OCI-LY3 (cell line): ENCODE data around the gene VIPR2.
"Not testable (repeated sequence)": the region's sequence is repeated elsewhere in the genome, so short reads cannot be mapped to it uniquely, and the experiment has no call there.

Source experiments
- H2AFZ ChIP-seq: fragments of 200-600, 300-600 bp; shearing (Covaris generic); 2 replicates; pipeline ENCODE4 v1.6.0; 2014; ENCODE audit warnings: antibody characterized with exemption, low read depth, low read length
- H3K27ac ChIP-seq: fragments of 200-600, 300-600 bp; sonication (generic); 2 replicates; pipeline ENCODE4 v1.5.1; 2014; ENCODE audit warnings: mild to moderate bottlenecking, low read length, moderate library complexity, mixed read lengths
- H3K27me3 ChIP-seq: fragments of 200-600, 300-600 bp; sonication (generic); 2 replicates; pipeline ENCODE4 v1.6.1; 2014; ENCODE audit warnings: low read depth, low read length, mixed read lengths
- H3K36me3 ChIP-seq: fragments of 200-600, 300-600 bp; sonication (generic); replicated peaks from 2 replicates; pipeline ENCODE3; 2014; ENCODE audit warnings: low read depth, low read length, mixed read lengths
- H3K4me1 ChIP-seq: fragments of 300-600, 200-600 bp; sonication (generic); 2 replicates; pipeline ENCODE4 v1.6.1; 2014; ENCODE audit warnings: low read length, mixed read lengths
- H3K4me2 ChIP-seq: fragments of 200-600, 300-600 bp; sonication (generic); 2 replicates; pipeline ENCODE4 v1.6.1; 2014; ENCODE audit warnings: low read length, mixed read lengths
- H3K4me3 ChIP-seq: fragments of 300-600, 200-600 bp; sonication (generic); 2 replicates; pipeline ENCODE4 v1.5.1; 2014; ENCODE audit warnings: antibody characterized with exemption, mild to moderate bottlenecking, low read length, moderate library complexity
- H3K79me2 ChIP-seq: fragments of 300-600, 200-600 bp; shearing (Covaris generic); 2 replicates; pipeline ENCODE4 v1.6.1; 2014; ENCODE audit warnings: mild to moderate bottlenecking, low read length, mixed read lengths
- H3K9ac ChIP-seq: fragments of 300-600, 200-600 bp; shearing (Covaris generic); 2 replicates; pipeline ENCODE4 v1.6.0; 2014; ENCODE audit warnings: mild to moderate bottlenecking, low read length, moderate library complexity
- H3K9me3 ChIP-seq: fragments of 200-600, 300-600 bp; shearing (Covaris generic); 2 replicates; pipeline ENCODE4 v1.6.1; 2014; ENCODE audit warnings: low read length, mixed read lengths; ENCODE audit not compliant: insufficient read depth
- H4K20me1 ChIP-seq: fragments of 200-600, 300-600 bp; sonication (generic); 2 replicates; pipeline ENCODE4 v1.6.1; 2016; ENCODE audit warnings: low read length, mixed read lengths; ENCODE audit not compliant: insufficient read depth
- CTCF ChIP-seq: fragments of 200-600, 300-600 bp; sonication (generic); IDR thresholded peaks from 2 replicates; pipeline ENCODE4 v1.5.1; 2014; ENCODE audit warnings: antibody characterized with exemption, low read length, low read depth
- EZH2phosphoT487 ChIP-seq: fragments of 200-600 bp; shearing (Covaris generic); IDR thresholded peaks from 2 replicates; pipeline ENCODE4 v1.6.1; 2018; ENCODE audit warnings: antibody characterized with exemption, mixed run types, low read depth

VIPR2 gene

GRCh38 chr7:159136846-159137245, 7.8 kb downstream of the VIPR2 start:
- Histone ChIP-seq H3K4me1 (no peaks in the 10 kb centered on the region), H3K4me2 (no peak overlapping the region), H4K20me1 (no peaks in the 10 kb centered on the region), H3K36me3 (no peaks in the 10 kb centered on the region), H3K4me3 (no peak overlapping the region), H3K9me3 (no peaks in the 10 kb centered on the region), H3K9ac (no peak overlapping the region), H3K27me3 (no peaks in the 10 kb centered on the region), H3K79me2 (no peaks in the 10 kb centered on the region), H2AFZ (no peak overlapping the region), H3K27ac (no peak overlapping the region)
- TF ChIP-seq CTCF (no peak), EZH2phosphoT487 (no peak)

- Histone ChIP-seq H3K4me2 (no peak overlapping the region), H3K27ac (no peak overlapping the region), H3K4me1 (no peaks in the 10 kb centered on the region), H3K79me2 (no peaks in the 10 kb centered on the region), H2AFZ (no peak overlapping the region), H3K36me3 (no peaks in the 10 kb centered on the region), H3K9ac (no peak overlapping the region), H3K9me3 (no peaks in the 10 kb centered on the region), H3K4me3 (no peak overlapping the region), H3K27me3 (no peaks in the 10 kb centered on the region), H4K20me1 (no peaks in the 10 kb centered on the region)
- TF ChIP-seq EZH2phosphoT487 (no peak), CTCF (no peak)
Measured at GRCh38 chr7:159136442-159136841, 8.2 kb downstream of the VIPR2 start.

GRCh38 chr7:159136013-159136412, 8.7 kb downstream of the VIPR2 start:
- no peak overlapping the region for H3K27ac ChIP-seq
- no peak overlapping the region for H3K4me2 ChIP-seq
- no peaks in the 10 kb centered on the region for H3K36me3 ChIP-seq
- no peak overlapping the region for H3K4me3 ChIP-seq
- H3K4me1 ChIP-seq, result no peaks in the 10 kb centered on the region
- no peaks in the 10 kb centered on the region for H3K79me2 ChIP-seq
- no peak overlapping the region for H2AFZ ChIP-seq
- H3K27me3 ChIP-seq, result no peaks in the 10 kb centered on the region
- no peaks in the 10 kb centered on the region for H4K20me1 ChIP-seq
- H3K9me3 ChIP-seq, result no peaks in the 10 kb centered on the region
- TF ChIP-seq CTCF (no peak), EZH2phosphoT487 (no peak)
- H3K9ac ChIP-seq, result no peak overlapping the region

- H2AFZ ChIP-seq, H3K79me2 ChIP-seq, H4K20me1 ChIP-seq, H3K4me1 ChIP-seq, H3K9me3 ChIP-seq, H3K36me3 ChIP-seq, H3K4me3 ChIP-seq, H3K9ac ChIP-seq, H3K27ac ChIP-seq, H3K4me2 ChIP-seq, H3K27me3 ChIP-seq: not testable (repeated sequence)
Measured at GRCh38 chr7:159132670-159133443, 11.8 kb downstream of the VIPR2 start.
